HG02588 (cell line): ENCODE results near the gene DDI2.

Experiments
- ATAC-seq: cut with Tn5 transposase; IDR thresholded peaks from one replicate; pipeline ENCODE4 v1.9.1; 2021; ENCODE audit warnings: mild to moderate bottlenecking, moderate library complexity; ENCODE audit not compliant: unreplicated experiment

The DDI2 gene

DNA sequence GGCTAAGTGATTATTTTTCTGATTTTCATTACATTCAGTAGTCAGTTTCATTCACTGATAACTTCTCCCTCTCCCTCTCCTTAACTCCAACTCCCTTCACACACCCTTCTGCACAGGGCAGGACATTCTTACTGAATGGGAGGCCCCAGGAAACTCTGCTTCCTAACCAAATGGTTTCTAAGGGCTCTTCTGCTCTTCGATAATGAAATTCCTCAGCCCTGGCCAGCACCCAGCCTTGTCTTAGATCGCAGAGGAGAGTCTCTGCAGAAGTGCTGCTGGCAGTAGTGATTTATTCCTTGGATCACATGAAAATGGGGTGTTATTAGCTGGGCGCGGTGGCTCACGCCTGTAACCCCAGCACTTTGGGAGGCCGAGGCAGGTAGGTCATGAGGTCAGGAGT, 83.2 kb downstream of the DDI2 start:
- no peak for ATAC-seq

DNA sequence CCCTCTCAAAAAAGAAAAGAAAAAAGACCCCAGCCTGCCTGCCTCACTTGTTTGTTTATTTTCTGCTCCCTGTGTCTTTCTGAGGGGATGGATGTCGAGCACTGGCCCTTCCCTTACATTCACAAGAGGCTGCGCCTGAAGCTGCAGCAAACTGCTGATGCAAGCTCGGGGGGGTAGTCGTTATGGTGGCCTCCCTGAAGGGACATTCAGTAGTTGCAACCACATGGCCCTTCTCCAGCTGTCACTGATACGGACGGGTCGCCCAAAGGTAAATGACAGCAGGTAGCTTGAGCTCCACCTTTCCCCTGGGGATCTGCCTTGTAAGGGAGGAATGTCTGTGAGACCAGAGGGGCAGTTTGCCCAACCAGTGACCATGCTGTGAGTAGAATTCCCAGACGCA, 84.5 kb downstream of the DDI2 start:
- ATAC-seq: no peak

DNA sequence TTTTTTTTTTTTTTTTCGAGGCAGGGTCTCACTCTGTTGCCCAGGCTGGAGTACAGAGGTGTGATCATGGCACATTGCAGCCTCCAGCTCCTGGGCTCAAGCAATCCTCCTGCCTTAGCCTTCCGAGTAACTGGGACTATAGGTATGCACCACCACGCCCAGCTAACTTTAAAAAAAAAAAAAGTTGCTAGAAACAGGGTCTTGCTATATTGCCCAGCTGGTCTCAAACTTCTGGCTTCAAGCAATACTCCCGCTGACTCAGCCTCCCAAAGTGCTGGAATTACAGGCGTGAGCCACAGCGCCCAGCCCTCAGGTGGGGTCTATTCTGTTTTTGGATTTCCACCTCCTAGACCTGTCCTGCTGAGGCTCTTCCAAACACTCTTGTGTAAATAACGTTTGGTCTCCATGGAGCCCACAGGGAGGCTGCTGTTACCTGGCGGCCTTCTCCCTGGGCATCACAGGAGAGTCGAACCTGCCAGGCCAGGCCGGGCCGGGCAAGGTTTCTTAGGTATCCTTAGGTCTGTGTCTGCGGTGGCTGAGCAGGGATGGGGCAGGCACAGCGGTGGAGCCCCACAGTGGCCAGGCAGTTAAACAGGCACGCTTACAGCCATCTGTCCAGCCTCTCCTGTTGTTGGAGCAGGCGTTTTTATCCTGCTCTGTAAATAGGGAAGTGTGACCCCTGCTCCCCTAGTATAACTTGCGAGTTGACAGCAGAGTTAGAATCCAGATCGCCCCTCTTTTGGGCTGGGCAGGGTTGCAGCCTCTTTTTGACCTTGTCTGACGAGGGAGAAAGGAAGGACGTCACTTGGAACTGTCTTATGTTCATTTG, 85.7 kb downstream of the DDI2 start:
- ATAC-seq: no peak

DNA sequence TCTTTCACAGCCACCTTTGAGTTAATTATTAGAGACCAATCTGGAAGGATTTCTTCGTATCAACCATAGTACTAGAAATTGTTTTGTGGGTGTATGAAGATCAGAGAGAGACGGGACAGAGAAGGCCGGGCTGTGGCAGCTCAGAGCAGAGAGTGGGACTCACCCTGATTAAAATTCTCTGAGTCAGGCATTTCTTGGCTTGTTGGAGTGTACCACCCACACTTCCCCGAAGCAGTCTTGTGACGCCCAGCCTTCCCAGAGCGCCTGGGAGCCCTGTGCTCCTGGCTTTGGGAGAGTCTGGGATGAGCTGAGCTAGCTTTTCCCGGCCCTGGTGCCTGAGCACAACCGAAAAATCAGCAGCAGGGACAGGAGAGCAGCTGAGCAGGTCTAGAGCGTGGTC, 86.3 kb downstream of the DDI2 start:
- no peak for ATAC-seq

DNA sequence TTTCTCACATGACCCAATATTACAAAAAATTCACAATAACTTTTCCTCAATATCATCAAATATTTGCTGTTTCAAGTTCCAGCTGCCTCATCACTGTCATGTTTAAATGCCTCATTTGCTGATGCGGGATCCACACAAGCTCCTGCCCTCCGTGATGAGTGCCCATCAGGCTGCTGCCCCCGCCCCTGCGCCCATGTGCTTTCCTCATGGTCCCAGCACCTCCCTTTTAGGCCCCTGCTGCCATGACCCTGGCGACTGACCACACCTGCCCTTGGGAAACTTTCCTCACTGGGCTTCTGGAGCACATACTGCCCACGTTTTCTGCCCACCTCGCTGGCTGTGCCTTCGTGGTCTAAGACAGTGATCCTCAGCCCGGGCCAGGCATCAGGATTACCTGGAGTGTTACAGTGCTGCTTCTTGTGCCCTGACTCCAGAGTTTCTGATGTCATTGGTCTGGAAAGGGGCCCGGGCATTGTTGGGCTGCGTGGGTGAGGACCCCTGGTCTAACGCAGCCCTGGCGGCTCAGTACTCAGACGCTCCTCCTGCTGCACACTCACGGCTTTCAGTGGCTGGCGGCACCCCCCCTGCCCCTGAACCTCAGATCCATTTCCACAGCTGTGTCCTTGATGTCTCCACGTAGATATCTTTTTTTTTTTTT, 87.4 kb downstream of the DDI2 start:
- no peak for ATAC-seq

DNA sequence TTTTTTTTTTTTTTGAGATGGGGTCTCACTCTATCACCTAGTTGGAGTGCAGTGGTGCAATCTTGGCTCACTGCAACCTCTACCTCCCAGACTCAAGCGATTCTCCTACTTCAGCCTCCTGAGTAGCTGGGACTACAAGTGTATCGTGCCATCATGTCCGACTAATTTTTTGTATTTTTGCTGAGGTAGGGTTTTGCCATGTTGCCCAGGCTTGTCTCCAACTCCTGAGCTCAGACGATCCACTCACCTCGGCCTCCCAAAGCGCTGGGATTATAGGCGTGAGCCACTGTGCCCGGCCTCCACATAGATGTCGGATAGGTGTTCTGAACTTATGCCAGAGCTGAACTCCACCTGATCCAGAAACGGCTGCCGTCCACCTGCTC, 87.9 kb downstream of the DDI2 start:
- no peak for ATAC-seq

DNA sequence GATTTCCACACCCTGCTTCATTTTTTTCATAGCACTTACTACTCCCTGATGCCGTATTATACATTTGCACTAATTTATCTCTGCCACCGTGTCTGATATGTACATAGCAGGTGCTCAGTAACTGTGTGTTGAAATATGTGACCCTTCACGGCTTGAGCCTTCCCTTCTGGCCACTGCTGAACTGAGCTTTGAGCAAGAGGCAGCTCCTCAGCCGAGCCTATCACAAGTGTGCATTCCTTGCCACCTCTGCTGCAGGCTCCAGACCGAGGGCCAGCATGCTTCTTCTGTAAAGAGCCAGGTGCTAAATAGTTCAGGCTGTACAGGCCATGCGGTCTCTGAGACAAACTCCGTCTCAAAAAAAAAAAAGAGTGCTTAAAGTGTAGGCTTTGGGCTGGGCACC, 89.5 kb downstream of the DDI2 start:
- no peak for ATAC-seq

DNA sequence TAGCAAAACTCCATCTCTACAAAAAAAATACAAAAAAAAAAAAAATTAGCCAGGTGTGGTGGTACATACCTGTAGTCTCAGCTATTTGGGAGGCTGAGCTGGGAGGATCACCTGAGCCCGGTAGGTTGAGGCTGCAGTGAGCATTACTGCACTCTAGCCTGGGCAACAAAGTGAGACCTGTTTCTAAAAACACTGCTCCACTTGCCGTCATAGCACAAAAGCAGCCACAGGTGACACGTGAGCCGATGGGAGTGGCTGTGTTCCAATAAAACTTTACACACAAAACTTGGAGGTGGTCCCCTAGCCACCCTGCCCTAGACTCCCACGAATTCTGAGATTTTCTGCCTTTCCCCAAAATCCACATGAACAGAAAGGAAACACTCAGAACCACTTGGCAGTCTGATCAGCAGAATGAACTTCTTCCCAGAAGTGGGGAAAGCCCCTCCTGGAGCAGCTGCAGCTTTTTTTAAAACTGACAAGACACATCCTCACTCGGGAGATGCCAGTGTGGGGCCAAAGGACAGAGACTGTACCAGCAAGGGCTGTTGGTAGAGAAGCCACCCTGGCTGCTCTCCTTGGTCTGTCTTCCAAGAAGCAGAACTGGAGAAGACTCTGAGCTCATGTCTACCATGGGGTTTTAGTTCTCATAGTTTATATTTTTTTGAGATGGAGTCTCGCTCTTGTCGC, 90.1 kb downstream of the DDI2 start:
- ATAC-seq: no peak

DNA sequence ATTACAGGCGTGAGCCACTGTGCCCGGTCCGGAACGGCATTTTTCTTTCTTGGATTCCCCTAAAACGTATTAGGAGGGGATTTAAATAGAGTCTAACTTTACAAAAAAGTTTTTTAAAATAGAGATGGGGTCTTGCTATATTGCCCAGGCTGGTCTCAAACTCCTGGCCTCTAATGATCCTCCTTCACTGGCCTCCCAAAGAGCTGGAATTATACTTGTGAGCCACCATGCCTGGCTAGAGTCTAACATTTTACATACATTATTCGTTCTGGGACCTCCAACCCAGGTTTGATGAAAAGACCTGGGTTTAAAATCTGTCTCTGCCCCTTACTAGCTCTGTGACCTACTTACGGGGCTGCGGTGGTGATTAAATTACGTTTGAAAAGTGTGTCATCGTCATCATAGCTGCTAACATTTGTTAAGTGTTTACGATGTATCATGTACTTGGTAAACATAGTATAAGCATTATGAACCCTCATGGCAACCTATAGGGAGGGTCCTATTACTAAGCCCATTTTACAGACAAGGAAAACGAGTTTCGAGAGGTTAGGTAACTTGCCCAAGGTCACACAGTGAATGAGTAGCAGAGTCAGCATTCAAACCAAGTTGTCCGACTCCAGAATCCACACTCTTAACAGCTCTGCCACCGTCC, 91.4 kb downstream of the DDI2 start:
- no peak for ATAC-seq

DNA sequence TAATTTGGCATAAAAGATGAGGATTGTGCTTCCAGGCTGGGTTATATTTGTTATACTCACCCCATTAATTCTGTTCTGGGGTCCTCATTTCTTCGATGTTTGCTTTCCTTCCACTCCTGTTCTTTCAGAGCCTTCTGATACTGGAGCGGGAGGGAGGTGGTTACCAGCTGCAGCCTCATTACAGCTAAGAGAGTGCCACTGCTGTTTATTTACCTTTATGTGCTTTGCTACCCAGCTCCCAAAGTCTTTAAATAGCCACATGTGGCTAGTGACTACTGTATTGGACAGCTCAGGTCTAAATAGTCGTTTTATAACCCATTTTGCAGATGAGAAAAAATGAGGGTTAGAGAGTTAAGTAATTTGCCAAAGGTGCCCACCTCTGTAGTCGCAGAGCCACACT, 92.0 kb downstream of the DDI2 start:
- ATAC-seq: no peak

DNA sequence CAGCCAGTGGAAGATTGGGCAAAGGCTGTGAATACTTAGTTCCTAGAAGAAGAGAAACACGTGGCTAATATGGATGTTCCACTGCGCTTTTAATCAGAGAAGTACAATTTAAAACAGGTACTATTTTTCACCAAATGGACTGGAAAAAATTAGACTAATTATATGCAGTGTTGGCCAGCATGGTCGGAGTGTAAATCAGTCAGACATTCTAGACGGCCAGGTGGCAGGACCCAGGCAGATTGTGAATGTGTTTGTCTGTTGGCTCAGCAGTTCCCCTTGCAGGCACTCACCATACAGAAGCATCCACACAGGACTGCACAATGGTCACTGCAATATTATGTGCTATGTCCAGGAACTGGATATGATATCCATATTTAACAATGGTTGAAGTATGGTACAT, 94.9 kb downstream of the DDI2 start:
- ATAC-seq: no peak

DNA sequence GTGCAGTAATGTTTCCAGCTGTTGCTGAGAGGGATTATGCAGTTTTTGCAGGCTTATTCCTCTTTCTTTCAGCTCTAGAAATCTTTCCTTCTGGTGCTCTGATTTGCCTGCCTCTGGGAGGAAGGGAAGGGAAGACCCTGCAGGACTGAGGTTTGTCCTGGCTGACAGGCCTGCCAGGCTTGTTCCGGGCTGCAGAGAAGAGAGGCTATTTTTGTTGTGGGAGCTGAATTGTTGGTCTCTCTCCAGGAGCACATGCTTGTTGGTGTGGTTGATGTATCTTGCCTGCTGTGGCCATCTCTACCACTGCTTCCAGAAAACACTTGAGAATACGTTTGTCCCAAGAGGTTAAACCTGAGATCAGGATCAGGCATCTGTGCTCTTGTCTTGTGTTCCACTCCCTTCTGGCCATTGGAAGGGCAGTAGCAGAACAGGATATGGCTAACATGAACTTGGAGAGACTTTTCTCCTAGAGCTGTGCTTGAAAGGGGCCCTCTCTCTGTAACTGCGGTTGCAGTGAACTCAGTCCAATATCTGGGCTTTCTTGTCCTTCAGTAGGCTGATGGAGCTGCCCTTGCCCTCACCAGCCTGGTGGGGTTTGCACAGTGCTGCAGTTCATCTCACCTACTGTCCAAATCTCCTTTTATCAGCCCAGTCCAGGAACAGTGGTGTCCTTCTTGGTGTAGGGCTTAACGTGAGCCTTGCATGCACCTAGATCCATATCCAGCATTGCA, 97.3 kb downstream of the DDI2 start:
- no peak for ATAC-seq

DNA sequence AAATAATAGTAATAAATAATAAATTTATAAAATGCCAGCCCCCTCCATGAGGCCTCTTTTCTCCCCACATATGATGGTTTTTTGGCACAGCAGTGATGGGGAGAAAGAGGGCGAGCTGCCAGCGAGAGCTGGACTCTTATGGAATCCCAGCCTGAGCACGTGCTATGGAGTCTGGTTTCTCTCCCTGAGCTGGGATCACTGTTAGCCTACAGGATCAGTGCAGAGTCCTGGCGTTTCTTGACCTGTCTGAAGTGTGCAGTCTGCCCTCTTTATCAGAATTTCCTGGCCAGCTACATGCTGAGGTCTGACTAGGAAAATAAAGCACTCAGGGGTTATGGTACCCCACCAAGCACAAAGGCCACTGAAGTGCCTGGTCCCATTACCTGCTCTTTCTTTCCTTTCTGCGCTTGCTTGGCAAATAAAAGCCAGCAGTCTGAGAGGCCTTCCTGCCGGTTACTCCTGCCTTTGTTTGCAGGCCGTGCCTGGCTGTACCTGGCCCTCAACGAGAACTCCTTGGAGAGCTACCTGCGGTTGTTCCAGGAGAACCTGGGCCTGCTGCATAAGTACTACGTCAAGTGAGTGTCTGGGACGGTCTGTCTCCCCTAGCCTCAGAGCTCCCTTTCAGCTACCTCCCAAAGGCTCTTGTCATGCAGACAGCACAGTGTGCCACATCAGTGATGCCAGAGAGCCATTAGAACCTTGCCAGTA, 100.3 kb downstream of the DDI2 start:
- no peak for ATAC-seq

DNA sequence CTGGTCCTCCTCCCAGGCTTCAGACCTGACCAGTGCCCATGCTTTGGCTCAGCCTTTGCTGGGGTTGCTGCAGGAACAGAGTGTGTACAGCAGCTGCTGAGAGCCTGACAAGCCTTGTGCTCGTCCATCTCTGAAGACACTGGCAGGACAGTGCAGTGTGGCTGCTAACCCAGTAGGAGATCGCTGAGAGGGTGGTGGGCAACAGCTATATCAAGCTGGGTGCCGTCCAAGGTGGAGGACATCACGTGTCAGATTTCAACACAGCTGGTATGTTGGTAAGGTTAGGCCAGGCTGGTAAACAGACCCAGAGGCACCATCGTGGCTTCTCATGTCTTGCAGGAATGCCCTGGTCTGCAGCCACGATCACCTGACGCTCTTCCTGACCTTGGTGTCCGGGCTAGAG, 100.9 kb downstream of the DDI2 start:
- ATAC-seq: no peak
